BE2C (cell line): Measurements from ENCODE around the gene KCNK17.

Experiments
- DNase-seq: peaks from one replicate; pipeline ENCODE4 v3.0.0-alpha.2; 2020
- H3K27me3 ChIP-seq: fragments of 250-450 bp; sonication (Bioruptor Pico); 2 replicates; pipeline ENCODE4 v1.5.1; 2020; ENCODE audit warnings: mild to moderate bottlenecking
- H3K36me3 ChIP-seq: fragments of 250-450 bp; sonication (Bioruptor Pico); 2 replicates; pipeline ENCODE4 v1.5.1; 2020; ENCODE audit warnings: mild to moderate bottlenecking
- H3K4me1 ChIP-seq: fragments of 250-450 bp; sonication (Bioruptor Pico); 2 replicates; pipeline ENCODE4 v1.5.1; 2020
- H3K4me3 ChIP-seq: 2 replicates; pipeline ENCODE4 v1.5.1; 2011; ENCODE audit warnings: low read depth, low read length
- H3K9me3 ChIP-seq: fragments of 250-450 bp; sonication (Bioruptor Pico); 2 replicates; pipeline ENCODE4 v1.5.1; 2020
- CTCF ChIP-seq: IDR thresholded peaks from 2 replicates; pipeline ENCODE4 v1.5.1; 2012; ENCODE audit warnings: mild to moderate bottlenecking, low read depth, low read length

The KCNK17 gene

GRCh38 chr6:39339868-39340550 is 25.8 kb upstream of the KCNK17 start:
- Histone ChIP-seq H3K36me3 (no peaks in the 10 kb centered on the region), H3K9me3 (no peaks in the 10 kb centered on the region), H3K4me3 (no peak overlapping the region), H3K27me3 (no peaks in the 10 kb centered on the region), H3K4me1 (no peaks in the 10 kb centered on the region; the same call in 1 of the 2 replicates)
- TF ChIP-seq CTCF: no peak
- DNase-seq: no peak

- no peak overlapping the region for H3K4me3 ChIP-seq
- H3K36me3 ChIP-seq: no peaks in the 10 kb centered on the region
- no peaks in the 10 kb centered on the region; the same call in 1 of the 2 replicates for H3K4me1 ChIP-seq
- no peak for DNase-seq
- TF ChIP-seq CTCF: no peak
- no peaks in the 10 kb centered on the region for H3K27me3 ChIP-seq
- H3K9me3 ChIP-seq: no peaks in the 10 kb centered on the region
These were observed 25.1 kb upstream of the KCNK17 start for GRCh38 chr6:39339096-39339867.

- Histone ChIP-seq H3K4me3 (no peak overlapping the region), H3K4me1 (no peaks in the 10 kb centered on the region; the same call in 1 of the 2 replicates), H3K27me3 (no peaks in the 10 kb centered on the region), H3K9me3 (no peaks in the 10 kb centered on the region), H3K36me3 (no peaks in the 10 kb centered on the region)
- no peak for DNase-seq
- no peak for TF ChIP-seq CTCF
These were observed 24.2 kb upstream of the KCNK17 start for GRCh38 chr6:39338397-39338796.

GRCh38 chr6:39335780-39336545 is 21.7 kb upstream of the KCNK17 start:
- Histone ChIP-seq H3K27me3 (no peaks in the 10 kb centered on the region), H3K4me3 (no peak overlapping the region), H3K9me3 (no peaks in the 10 kb centered on the region), H3K4me1 (no peaks in the 10 kb centered on the region; the same call in 1 of the 2 replicates), H3K36me3 (no peaks in the 10 kb centered on the region)
- no peak for TF ChIP-seq CTCF
- DNase-seq: no peak

- no peak for TF ChIP-seq CTCF
- Histone ChIP-seq H3K27me3 (no peaks in the 10 kb centered on the region; the same call in 1 of the 2 replicates), H3K4me1 (no peaks in the 10 kb centered on the region), H3K4me3 (no peak overlapping the region), H3K9me3 (no peaks in the 10 kb centered on the region), H3K36me3 (no peaks in the 10 kb centered on the region)
- no peak for DNase-seq
These were observed 19.6 kb upstream of the KCNK17 start for GRCh38 chr6:39333644-39334438.
